Skin epidermis (tissue), 12 donors: ENCODE measurements around the gene ZNF169.
"Not testable (repeated sequence)": the region's sequence is repeated elsewhere in the genome, so short reads cannot be mapped to it uniquely, and the experiment has no call there.

ENCODE experiments used
- H3K27ac ChIP-seq, 21 experiments: fragments of 200-600 bp; sonication (generic) in 11 of 21; one replicate each; pipeline ENCODE4 v1.5.0; 2020; ENCODE audit warnings: mild to moderate bottlenecking in 3 of 21, inconsistent platforms in 2 of 21, moderate library complexity in 2 of 21
- H3K4me3 ChIP-seq, 7 experiments: fragments of 200-600 bp; sonication (generic) in 2 of 7; one replicate each; pipeline ENCODE4 v1.5.0; 2020; ENCODE audit warnings: inconsistent platforms in 2 of 7, mild to moderate bottlenecking in 2 of 7, moderate library complexity in 1 of 7

The ZNF169 gene

GRCh38 chr9:94281101-94281500 is 22.0 kb downstream of the ZNF169 start:
- Histone ChIP-seq H3K4me3 (no peak overlapping the region), H3K27ac (no peak overlapping the region)

GRCh38 chr9:94286116-94286515 is 27.0 kb downstream of the ZNF169 start:
- no peak overlapping the region for H3K4me3 ChIP-seq
- no peak overlapping the region for H3K27ac ChIP-seq

GRCh38 chr9:94287877-94288513 is 28.9 kb downstream of the ZNF169 start:
- Histone ChIP-seq H3K27ac (no peak overlapping the region), H3K4me3 (no peak overlapping the region)

- no peak overlapping the region for H3K27ac ChIP-seq
- no peak overlapping the region for H3K4me3 ChIP-seq
These were observed 30.6 kb downstream of the ZNF169 start for GRCh38 chr9:94289691-94290090.

- no peak overlapping the region for H3K4me3 ChIP-seq
- no peak overlapping the region for H3K27ac ChIP-seq
These were observed 40.0 kb downstream of the ZNF169 start for GRCh38 chr9:94298949-94299599.

- Histone ChIP-seq H3K4me3 (no peak overlapping the region), H3K27ac (no peak overlapping the region)
These were observed 41.6 kb downstream of the ZNF169 start for GRCh38 chr9:94300470-94301301.

GRCh38 chr9:94301583-94301982 is 42.5 kb downstream of the ZNF169 start:
- H3K27ac ChIP-seq, result no peak overlapping the region
- no peak overlapping the region for H3K4me3 ChIP-seq

GRCh38 chr9:94302426-94302825 is 43.3 kb downstream of the ZNF169 start:
- H3K4me3 ChIP-seq, result no peak overlapping the region

GRCh38 chr9:94303321-94303720 is 44.2 kb downstream of the ZNF169 start:
- H3K4me3 ChIP-seq, result no peak overlapping the region
- no peak overlapping the region for H3K27ac ChIP-seq

More at GRCh38 chr9:94302426-94302825, 43.3 kb downstream of the ZNF169 start:
- H3K27ac ChIP-seq, result no peak overlapping the region

GRCh38 chr9:94315034-94315984 is 56.2 kb downstream of the ZNF169 start:
- H3K4me3 ChIP-seq, H3K27ac ChIP-seq: not testable (repeated sequence)

GRCh38 chr9:94316236-94316635 is 57.1 kb downstream of the ZNF169 start:
- not testable (repeated sequence) for H3K27ac ChIP-seq, H3K4me3 ChIP-seq

GRCh38 chr9:94317949-94318657 is 59.0 kb downstream of the ZNF169 start:
- not testable (repeated sequence) for H3K4me3 ChIP-seq, H3K27ac ChIP-seq

- not testable (repeated sequence) for H3K27ac ChIP-seq, H3K4me3 ChIP-seq
These were observed 63.3 kb downstream of the ZNF169 start for GRCh38 chr9:94322342-94322940.

GRCh38 chr9:94323153-94323798 is 64.2 kb downstream of the ZNF169 start:
- not testable (repeated sequence) for H3K27ac ChIP-seq, H3K4me3 ChIP-seq

GRCh38 chr9:94325583-94325982 is 66.5 kb downstream of the ZNF169 start:
- H3K27ac ChIP-seq, H3K4me3 ChIP-seq: not testable (repeated sequence)

- not testable (repeated sequence) for H3K4me3 ChIP-seq, H3K27ac ChIP-seq
These were observed 69.4 kb downstream of the ZNF169 start, which contains the start of gene NUTM2F for GRCh38 chr9:94328544-94328943. Gene NUTM2F (minus strand): TSS chr9:94328644. CDS start chr9:94328623, 21 bp downstream.

- not testable (repeated sequence) for H3K27ac ChIP-seq, H3K4me3 ChIP-seq
These were observed 77.3 kb downstream of the ZNF169 start for GRCh38 chr9:94336445-94336844.

- not testable (repeated sequence) for H3K4me3 ChIP-seq, H3K27ac ChIP-seq
These were observed 79.6 kb downstream of the ZNF169 start for GRCh38 chr9:94338723-94339122.
